Measurements from ENCODE around the gene AADACL4.
"Not testable (repeated sequence)": the region's sequence is repeated elsewhere in the genome, so short reads cannot be mapped to it uniquely, and the experiment has no call there.

AADACL4 gene

DNA sequence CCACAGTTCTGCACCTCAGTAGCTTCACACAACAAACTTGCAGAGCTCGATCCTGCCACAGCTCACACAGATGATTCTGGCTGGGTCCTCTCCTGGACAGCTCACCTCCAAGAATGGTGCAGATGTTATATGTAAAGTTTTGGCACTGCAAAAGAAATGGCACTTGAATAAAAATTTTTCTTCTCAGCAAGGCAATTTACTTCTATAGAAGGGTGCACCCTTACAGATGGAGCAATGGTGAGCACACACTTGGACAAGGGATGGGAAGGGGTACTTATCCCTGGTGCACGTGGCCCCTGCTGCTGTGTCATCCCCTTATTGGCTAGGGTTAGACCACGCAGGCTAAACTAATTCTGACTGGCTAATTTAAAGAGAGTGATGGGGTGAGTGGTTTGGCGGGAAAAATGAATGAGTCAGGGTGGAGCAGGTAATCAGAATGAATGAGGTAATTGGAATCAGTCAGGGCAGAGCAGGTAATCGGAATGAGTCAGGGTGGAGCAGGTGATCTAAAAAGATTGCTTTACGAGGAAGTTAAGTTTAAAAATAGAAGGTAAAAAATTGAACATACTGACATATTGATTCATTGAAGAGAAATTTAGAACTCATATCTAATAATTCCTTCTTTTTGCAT, 60.1 kb downstream of the AADACL4 start:
- H3K9me3 ChIP-seq (ENCODE audit: low read length), result no peaks in the 10 kb centered on the region
- H3K27ac ChIP-seq (ENCODE audit: low read depth, low read length), result no peak overlapping the region
- H3K4me1 ChIP-seq (ENCODE audit: insufficient read depth, low read length), result no peaks in the 10 kb centered on the region
- no peak overlapping the region for H3K9ac ChIP-seq (ENCODE audit: low read length)
- H3K27me3 ChIP-seq (ENCODE audit: control insufficient read depth in 1 of 2, insufficient read depth in 2 of 2, low read length in 2 of 2), result no peaks in the 10 kb centered on the region
- H3K36me3 ChIP-seq (ENCODE audit: insufficient read depth, low read length), result no peaks in the 10 kb centered on the region
- no peak overlapping the region for H3K4me3 ChIP-seq (ENCODE audit: low read depth in 1 of 2, low read length in 2 of 2)

DNA sequence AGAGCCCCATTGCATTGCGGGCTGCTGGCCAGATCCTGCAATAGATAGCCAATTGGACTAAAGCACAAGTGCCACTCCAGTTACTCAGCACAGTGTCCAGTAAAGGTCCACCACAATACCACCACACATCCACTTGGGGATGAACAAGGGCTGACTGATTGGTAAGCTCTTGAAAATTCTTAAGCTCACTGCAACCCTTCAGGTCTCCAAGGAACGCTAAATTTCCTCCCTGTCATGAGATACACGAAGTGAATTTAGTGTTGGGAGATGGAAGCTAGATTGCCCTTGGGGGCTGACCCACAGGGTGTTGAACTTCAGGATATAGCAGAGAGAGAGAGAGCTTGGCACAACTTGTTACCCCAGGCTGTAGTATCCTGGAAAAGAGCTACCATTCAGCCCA, 62.2 kb downstream of the AADACL4 start:
- no peak overlapping the region for H3K9ac ChIP-seq (ENCODE audit: low read length)
- H3K36me3 ChIP-seq (ENCODE audit: insufficient read depth, low read length), result no peaks in the 10 kb centered on the region
- H3K4me1 ChIP-seq (ENCODE audit: insufficient read depth, low read length), result no peaks in the 10 kb centered on the region
- no peaks in the 10 kb centered on the region for H3K9me3 ChIP-seq (ENCODE audit: low read length)
- H3K4me3 ChIP-seq (ENCODE audit: low read depth in 1 of 2, low read length in 2 of 2), result no peak overlapping the region
- H3K27me3 ChIP-seq (ENCODE audit: control insufficient read depth in 1 of 2, insufficient read depth in 2 of 2, low read length in 2 of 2), result no peaks in the 10 kb centered on the region
- H3K27ac ChIP-seq (ENCODE audit: low read depth, low read length), result no peak overlapping the region

GRCh38 chr1:12708396-12709090, 64.7 kb downstream of the AADACL4 start:
- Histone ChIP-seq H3K27ac (ENCODE audit: low read depth, low read length) (no peak overlapping the region), H3K4me1 (ENCODE audit: insufficient read depth, low read length) (no peaks in the 10 kb centered on the region), H3K27me3 (ENCODE audit: control insufficient read depth in 1 of 2, insufficient read depth in 2 of 2, low read length in 2 of 2) (no peaks in the 10 kb centered on the region), H3K9ac (ENCODE audit: low read length) (no peak overlapping the region), H3K9me3 (ENCODE audit: low read length) (no peaks in the 10 kb centered on the region), H3K36me3 (ENCODE audit: insufficient read depth, low read length) (no peaks in the 10 kb centered on the region), H3K4me3 (ENCODE audit: low read depth in 1 of 2, low read length in 2 of 2) (no peak overlapping the region)

DNA sequence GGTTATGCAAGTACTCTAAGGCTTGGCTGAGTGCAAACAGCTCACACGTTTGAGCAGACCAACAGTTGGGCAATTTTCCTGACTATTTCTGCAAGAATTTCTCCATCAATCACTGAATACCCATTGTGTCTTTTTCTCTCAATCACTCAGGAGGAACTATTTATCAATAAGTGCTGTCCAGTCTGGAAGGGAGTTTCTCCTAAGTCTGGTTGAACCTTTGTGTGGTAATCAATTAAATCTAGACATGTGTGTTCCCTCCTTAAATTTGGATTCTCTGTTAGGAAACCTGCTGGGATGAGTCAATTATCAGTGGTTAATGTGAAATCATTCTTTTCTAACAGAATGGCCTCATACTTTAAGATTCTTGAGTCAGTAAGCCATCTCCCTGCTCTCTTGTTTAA, 65.2 kb downstream of the AADACL4 start:
- Histone ChIP-seq H3K27ac (ENCODE audit: low read depth, low read length) (no peak overlapping the region), H3K27me3 (ENCODE audit: control insufficient read depth in 1 of 2, insufficient read depth in 2 of 2, low read length in 2 of 2) (no peaks in the 10 kb centered on the region), H3K9ac (ENCODE audit: low read length) (no peak overlapping the region), H3K36me3 (ENCODE audit: insufficient read depth, low read length) (no peaks in the 10 kb centered on the region), H3K4me1 (ENCODE audit: insufficient read depth, low read length) (no peaks in the 10 kb centered on the region), H3K9me3 (ENCODE audit: low read length) (no peaks in the 10 kb centered on the region), H3K4me3 (ENCODE audit: low read depth in 1 of 2, low read length in 2 of 2) (no peak overlapping the region)

GRCh38 chr1:12709696-12710095, 65.8 kb downstream of the AADACL4 start:
- Histone ChIP-seq H3K36me3 (ENCODE audit: insufficient read depth, low read length) (no peaks in the 10 kb centered on the region), H3K27ac (ENCODE audit: low read depth, low read length) (no peak overlapping the region), H3K9ac (ENCODE audit: low read length) (no peak overlapping the region), H3K27me3 (ENCODE audit: control insufficient read depth in 1 of 2, insufficient read depth in 2 of 2, low read length in 2 of 2) (no peaks in the 10 kb centered on the region), H3K4me3 (ENCODE audit: low read depth in 1 of 2, low read length in 2 of 2) (no peak overlapping the region), H3K9me3 (ENCODE audit: low read length) (no peaks in the 10 kb centered on the region), H3K4me1 (ENCODE audit: insufficient read depth, low read length) (no peaks in the 10 kb centered on the region)

DNA sequence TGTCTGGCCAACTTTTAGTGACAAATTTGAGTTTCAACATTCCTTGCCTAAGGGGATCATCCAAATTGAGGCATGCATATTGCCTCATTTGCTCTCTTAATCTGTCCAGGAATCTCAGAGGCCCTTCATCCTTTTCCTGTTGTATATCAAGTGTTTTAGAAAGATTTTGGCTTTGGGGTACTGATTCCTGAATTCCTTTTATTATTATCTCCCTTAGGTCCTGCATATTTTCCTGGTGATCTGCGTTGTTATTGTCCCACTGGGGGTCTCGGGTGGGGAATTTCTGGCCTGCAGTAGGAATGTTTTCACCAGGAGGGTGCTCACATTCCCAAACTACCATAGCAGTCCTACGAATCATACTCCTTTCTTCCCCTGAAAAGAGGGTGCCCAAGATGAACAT, 67.7 kb downstream of the AADACL4 start:
- H3K9me3 ChIP-seq (ENCODE audit: low read length), result no peaks in the 10 kb centered on the region
- H3K36me3 ChIP-seq (ENCODE audit: insufficient read depth, low read length), result no peaks in the 10 kb centered on the region
- no peaks in the 10 kb centered on the region for H3K27me3 ChIP-seq (ENCODE audit: control insufficient read depth in 1 of 2, insufficient read depth in 2 of 2, low read length in 2 of 2)
- no peak overlapping the region for H3K27ac ChIP-seq (ENCODE audit: low read depth, low read length)
- no peaks in the 10 kb centered on the region for H3K4me1 ChIP-seq (ENCODE audit: insufficient read depth, low read length)
- no peak overlapping the region for H3K9ac ChIP-seq (ENCODE audit: low read length)
- H3K4me3 ChIP-seq (ENCODE audit: low read depth in 1 of 2, low read length in 2 of 2), result no peak overlapping the region

- Histone ChIP-seq H3K9ac (ENCODE audit: low read length) (no peak overlapping the region), H3K9me3 (ENCODE audit: low read length) (no peaks in the 10 kb centered on the region), H3K27ac (ENCODE audit: low read depth, low read length) (no peak overlapping the region), H3K4me1 (ENCODE audit: insufficient read depth, low read length) (no peaks in the 10 kb centered on the region), H3K27me3 (ENCODE audit: control insufficient read depth in 1 of 2, insufficient read depth in 2 of 2, low read length in 2 of 2) (no peaks in the 10 kb centered on the region), H3K4me3 (ENCODE audit: low read depth in 1 of 2, low read length in 2 of 2) (no peak overlapping the region), H3K36me3 (ENCODE audit: insufficient read depth, low read length) (no peaks in the 10 kb centered on the region)
Observed at GRCh38 chr1:12712076-12712475, 68.2 kb downstream of the AADACL4 start.

DNA sequence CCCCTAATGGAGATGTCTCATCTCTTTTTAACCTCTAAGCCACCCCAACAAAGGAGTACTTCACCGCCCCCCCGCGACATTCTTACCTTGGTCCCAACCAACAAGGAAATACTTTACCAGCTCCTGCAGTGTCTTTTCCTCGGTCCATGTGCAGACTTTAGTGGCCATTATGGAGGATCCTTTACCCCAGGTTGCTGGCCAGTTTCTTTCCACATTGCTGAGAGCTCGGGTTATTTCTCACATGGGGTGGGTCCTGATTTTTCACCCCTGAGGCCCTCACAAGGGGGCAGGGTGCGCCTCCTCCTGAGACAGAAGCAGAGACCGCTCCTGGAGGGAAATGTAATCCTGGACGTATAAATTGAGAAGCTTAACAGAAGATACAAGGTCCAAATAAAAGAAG, 69.0 kb downstream of the AADACL4 start:
- H3K27ac ChIP-seq (ENCODE audit: low read depth, low read length), result no peak overlapping the region
- no peaks in the 10 kb centered on the region for H3K9me3 ChIP-seq (ENCODE audit: low read length)
- no peaks in the 10 kb centered on the region for H3K27me3 ChIP-seq (ENCODE audit: control insufficient read depth in 1 of 2, insufficient read depth in 2 of 2, low read length in 2 of 2)
- H3K36me3 ChIP-seq (ENCODE audit: insufficient read depth, low read length), result no peaks in the 10 kb centered on the region
- H3K4me1 ChIP-seq (ENCODE audit: insufficient read depth, low read length), result no peaks in the 10 kb centered on the region
- no peak overlapping the region for H3K9ac ChIP-seq (ENCODE audit: low read length)
- no peak overlapping the region for H3K4me3 ChIP-seq (ENCODE audit: low read depth in 1 of 2, low read length in 2 of 2)

GRCh38 chr1:12713651-12714050, 69.8 kb downstream of the AADACL4 start:
- H3K9ac ChIP-seq (ENCODE audit: low read length); H3K36me3 ChIP-seq (ENCODE audit: insufficient read depth, low read length); H3K4me3 ChIP-seq (ENCODE audit: low read depth in 1 of 2, low read length in 2 of 2); H3K27me3 ChIP-seq (ENCODE audit: control insufficient read depth in 1 of 2, insufficient read depth in 2 of 2, low read length in 2 of 2); H3K9me3 ChIP-seq (ENCODE audit: low read length); H3K4me1 ChIP-seq (ENCODE audit: insufficient read depth, low read length); H3K27ac ChIP-seq (ENCODE audit: low read depth, low read length): not testable (repeated sequence)

- no peaks in the 10 kb centered on the region for H3K27me3 ChIP-seq (ENCODE audit: control insufficient read depth in 1 of 2, insufficient read depth in 2 of 2, low read length in 2 of 2)
Observed at GRCh38 chr1:12714710-12715475, 71.0 kb downstream of the AADACL4 start.

DNA sequence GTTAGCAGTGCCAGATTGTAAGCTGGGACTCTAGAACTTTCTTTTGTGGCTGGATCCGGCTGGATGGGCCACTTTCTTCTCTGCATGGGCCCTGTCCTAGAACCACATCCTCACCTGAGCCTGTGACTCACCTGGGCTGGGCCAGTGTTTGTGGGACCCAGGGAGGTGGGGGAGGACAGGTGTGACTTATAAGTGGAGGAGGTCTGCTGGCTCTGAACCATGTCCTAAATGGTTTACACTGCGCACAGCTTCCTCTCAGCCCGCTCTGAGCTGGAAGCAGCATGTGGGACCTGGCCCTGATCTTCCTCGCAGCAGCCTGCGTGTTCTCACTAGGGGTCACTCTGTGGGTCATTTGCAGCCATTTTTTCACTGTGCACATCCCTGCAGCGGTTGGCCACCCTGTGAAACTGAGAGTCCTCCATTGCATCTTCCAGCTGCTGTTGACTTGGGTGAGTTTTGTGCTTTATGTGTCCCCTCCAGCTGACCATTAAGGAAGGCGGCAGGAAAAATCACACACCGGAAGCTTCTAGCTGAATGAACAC, 72.1 kb downstream of the AADACL4 start, which contains the start of gene AADACL3:
Gene AADACL3 (plus strand): TSS at position 215 of the 542 bp plus-strand sequence. CDS start 67 bp downstream, at position 282.
- Histone ChIP-seq H3K4me1 (ENCODE audit: insufficient read depth, low read length) (no peaks in the 10 kb centered on the region), H3K27me3 (ENCODE audit: control insufficient read depth in 1 of 2, insufficient read depth in 2 of 2, low read length in 2 of 2) (no peaks in the 10 kb centered on the region), H3K9ac (ENCODE audit: low read length) (no peak within 1 kb of the TSS), H3K4me3 (ENCODE audit: low read depth in 1 of 2, low read length in 2 of 2) (no peak within 1 kb of the TSS), H3K9me3 (ENCODE audit: low read length) (no peaks in the 10 kb centered on the region), H3K27ac (ENCODE audit: low read depth, low read length) (no peak within 1 kb of the TSS), H3K36me3 (ENCODE audit: insufficient read depth, low read length) (no peaks in the 10 kb centered on the region)

More at GRCh38 chr1:12714710-12715475, 71.0 kb downstream of the AADACL4 start:
- H3K4me3 ChIP-seq (ENCODE audit: low read depth in 1 of 2, low read length in 2 of 2), result no peak overlapping the region
- H3K9ac ChIP-seq (ENCODE audit: low read length), result no peak overlapping the region
- no peaks in the 10 kb centered on the region for H3K4me1 ChIP-seq (ENCODE audit: insufficient read depth, low read length)
- H3K27ac ChIP-seq (ENCODE audit: low read depth, low read length), result no peak overlapping the region
- H3K36me3 ChIP-seq (ENCODE audit: insufficient read depth, low read length), result no peaks in the 10 kb centered on the region
- no peaks in the 10 kb centered on the region for H3K9me3 ChIP-seq (ENCODE audit: low read length)
